HEK293T (cell line): Measurements from ENCODE around the gene NDC1.

Experiments used
- BHLHE40 ChIP-seq: fragments of 450-650 bp; IDR thresholded peaks from 2 replicates; pipeline ENCODE4 v1.6.1; 2016; ENCODE audit warnings: mild to moderate bottlenecking, moderate library complexity, borderline replicate concordance
- L3MBTL2 ChIP-seq: fragments of 450-650 bp; conservative IDR thresholded peaks from 2 replicates; pipeline ENCODE4 v1.6.1; 2016; ENCODE audit warnings: mild to moderate bottlenecking
- ZNF384 ChIP-seq: fragments of 450-650 bp; IDR thresholded peaks from 2 replicates; pipeline ENCODE4 v1.6.1; 2016

- no peak for TF ChIP-seq BHLHE40
- no peak for TF ChIP-seq L3MBTL2
- no peak for TF ChIP-seq ZNF384
These were observed 68.9 kb downstream of the NDC1 start for GRCh38 chr1:53769184-53769583.
